Right cardiac atrium (tissue), 5 donors: ENCODE results near the gene KLHL21. TPM values are rescaled to one million over a fixed set of nuclear protein-coding genes. Genes with fewer than 3 reads are reported as not detected.

ENCODE experiments used
- ATAC-seq, 2 donors: fragments of 200-7000 bp; cut with Tn5 transposase; one replicate each; pipeline versions ENCODE4 v1.8.0 to v1.9.1; 2020; ENCODE audit warnings: moderate library complexity in 2 of 2, mild to moderate bottlenecking in 1 of 2
- DNase-seq, 3 donors: peaks; one replicate each; pipeline ENCODE4 v3.0.0-alpha.2; 2020
- H3K27ac ChIP-seq: one replicate; pipeline ENCODE4 v1.5.1; 2013; ENCODE audit warnings: mild to moderate bottlenecking, low read length, control low read depth, moderate library complexity
- H3K27me3 ChIP-seq: one replicate; pipeline ENCODE4 v1.6.1; 2013; ENCODE audit not compliant: control insufficient read depth, insufficient read depth
- H3K4me1 ChIP-seq: one replicate; pipeline ENCODE4 v1.6.1; 2013; ENCODE audit warnings: low read length; ENCODE audit not compliant: control insufficient read depth, insufficient read depth
- H3K4me3 ChIP-seq: one replicate; pipeline ENCODE4 v1.5.1; 2013; ENCODE audit warnings: low read length, control low read depth
- H3K9me3 ChIP-seq: one replicate; pipeline ENCODE4 v1.6.1; 2013; ENCODE audit warnings: low read length; ENCODE audit not compliant: control insufficient read depth
- WGBS: extraction: QIAGEN DNeasy Blood & Tissue Kit; methylation state at CpG from one replicate; pipeline ENCODE4 v1.1.7; 2013; 5-methylcytosine and 5-hydroxymethylcytosine counted together
- intact Hi-C, 4 donors: fragments of 100-400 bp; cut with DNase I; formaldehyde crosslinking; loops; one replicate each; pipeline versions ENCODE4 v1.11.0 to v1.14.0; 2022 to 2023
- polyA plus RNA-seq: library from polyadenylated mRNA; stranded (reverse); fragments of 200-250 nt; gene quantifications from one replicate; pipeline ENCODE4 v1.2.3, GENCODE V29; 2013
- total RNA-seq, 4 donors: library from RNA; stranded (reverse); fragmentation: NEBNext Ultra II Directional; extraction: Animal tissue kit (Norgen Biotek cat#: 25700); gene quantifications; one replicate each; pipeline ENCODE4 v1.2.1, GENCODE V29; 2021
- donor health status: healthy with polysubstance abuse.
- donor health status: DM: no; HTN: yes; CAD: no.
- donor health status: DM: no; HTN: no; CAD: no.
- donor health status: DM: no; HTN: yes; CAD: no; lungs with severe emphysema.
- donor health status: DM: yes; HTN: yes; CAD: no.

The KLHL21 gene
- total and polyA plus RNA-seq, 5 donors: 54.9 to 71.3 (median 61.4) TPM

GRCh38 chr1:6545276-6546112, 57.2 kb downstream of the KLHL21 start:
- Histone ChIP-seq H3K4me3 (no peak overlapping the region), H3K27me3 (no peaks in the 10 kb centered on the region), H3K27ac (no peak overlapping the region), H3K9me3 (no peaks in the 10 kb centered on the region), H3K4me1 (no peaks in the 10 kb centered on the region)
- no peak for ATAC-seq
- intact Hi-C loops: no loop called here
- no peak for DNase-seq
- WGBS: 66% methylated on average over 10 of the region's 10 CpGs

DNA sequence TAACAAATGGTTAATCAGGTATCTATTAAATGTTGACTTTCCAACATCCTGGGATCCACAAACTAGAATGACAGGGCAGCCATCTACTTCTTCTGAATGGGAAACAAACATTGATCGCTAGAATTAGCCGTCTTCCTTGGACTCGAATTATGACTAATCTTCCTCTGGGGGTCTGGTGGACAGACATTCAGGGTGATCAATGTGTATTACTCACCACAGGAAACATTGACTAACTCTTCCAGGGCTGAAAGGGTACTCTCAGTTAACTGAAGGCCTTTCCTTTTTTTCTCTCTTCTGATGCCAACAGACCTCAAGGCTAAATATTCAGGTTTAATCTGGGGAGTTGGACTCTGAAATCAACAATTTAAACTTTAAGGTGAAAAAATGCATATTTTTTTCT, 57.8 kb downstream of the KLHL21 start:
- Histone ChIP-seq H3K4me1 (no peaks in the 10 kb centered on the region), H3K27me3 (no peaks in the 10 kb centered on the region), H3K4me3 (no peak overlapping the region), H3K27ac (no peak overlapping the region), H3K9me3 (no peaks in the 10 kb centered on the region)
- DNase-seq (no peak), ATAC-seq (no peak)
- intact Hi-C loops: no loop called here
- 74% methylated on average over 3 of the region's 3 CpGs for WGBS

Other genes with a start within 250 kb of the KLHL21 start
- 1 to 10 TPM; 5.9 to 9.5 (median 7.9) TPM for gene ACOT7, start 209.1 kb downstream of the KLHL21 start, total RNA-seq
- 7.5 TPM for gene ACOT7, start 209.1 kb downstream of the KLHL21 start, polyA plus RNA-seq
- gene HES2, start 182.9 kb downstream of the KLHL21 start, total RNA-seq: under 1 TPM in 1 of 4 donors, not detected in 3; 0.17 TPM
- gene HES2, start 182.9 kb downstream of the KLHL21 start, polyA plus RNA-seq: not detected
- gene ESPN, start 178.1 kb downstream of the KLHL21 start, total RNA-seq: 1 to 10 TPM in 2 of 4 donors, under 1 TPM in 2; 0.37 to 1.7 (median 0.84) TPM
- gene ESPN, start 178.1 kb downstream of the KLHL21 start, polyA plus RNA-seq: 0.23 TPM
- gene TNFRSF25, start 136.7 kb downstream of the KLHL21 start, total RNA-seq: 1 to 10 TPM; 4.4 to 6.4 (median 5.1) TPM
- gene TNFRSF25, start 136.7 kb downstream of the KLHL21 start, polyA plus RNA-seq: 6.6 TPM
- gene PLEKHG5, start 111.2 kb downstream of the KLHL21 start, total RNA-seq: 1 to 10 TPM; 7.0 to 9.2 (median 8.5) TPM
- gene PLEKHG5, start 111.2 kb downstream of the KLHL21 start, polyA plus RNA-seq: 9.9 TPM
- 10 to 100 TPM; 12.8 to 17.1 (median 15.6) TPM for gene NOL9, start 48.4 kb downstream of the KLHL21 start, total RNA-seq
- gene NOL9, start 48.4 kb downstream of the KLHL21 start, polyA plus RNA-seq: 6.0 TPM
- gene TAS1R1, start 47.6 kb downstream of the KLHL21 start, total RNA-seq: not detected
- not detected for gene TAS1R1, start 47.6 kb downstream of the KLHL21 start, polyA plus RNA-seq
- 10 to 100 TPM; 11.3 to 18.4 (median 15.0) TPM for gene ZBTB48, start 22.9 kb downstream of the KLHL21 start, total RNA-seq
- 14.7 TPM for gene ZBTB48, start 22.9 kb downstream of the KLHL21 start, polyA plus RNA-seq
- gene PHF13, start 10.9 kb upstream of the KLHL21 start, total RNA-seq: 1 to 10 TPM; 6.4 to 9.7 (median 7.9) TPM
- gene PHF13, start 10.9 kb upstream of the KLHL21 start, polyA plus RNA-seq: 4.8 TPM
- gene THAP3, start 22.0 kb upstream of the KLHL21 start, total RNA-seq: 10 to 100 TPM; 10.2 to 17.9 (median 14.3) TPM
- gene THAP3, start 22.0 kb upstream of the KLHL21 start, polyA plus RNA-seq: 20.8 TPM
- 10 to 100 TPM; 50.5 to 65.6 (median 56.6) TPM for gene DNAJC11, start 98.9 kb upstream of the KLHL21 start, total RNA-seq
- 37.5 TPM for gene DNAJC11, start 98.9 kb upstream of the KLHL21 start, polyA plus RNA-seq
- gene CAMTA1, start 182.6 kb upstream of the KLHL21 start, total RNA-seq: 100 to 1,000 TPM; 155 to 179 (median 160) TPM
- 334 TPM for gene CAMTA1, start 182.6 kb upstream of the KLHL21 start, polyA plus RNA-seq